GM12874 (cell line): ENCODE measurements around the gene FOXK1.

Experiments
- CTCF ChIP-seq: IDR thresholded peaks from 2 replicates; pipeline ENCODE4 v1.5.1; 2011; ENCODE audit warnings: low read depth, mild to moderate bottlenecking, control low read depth, low read length, moderate library complexity; ENCODE audit not compliant: insufficient read depth

Gene FOXK1

GRCh38 chr7:4790516-4790991 lies 108.5 kb downstream of the FOXK1 start:
- TF ChIP-seq CTCF: no peak

GRCh38 chr7:4791101-4791737 lies 109.1 kb downstream of the FOXK1 start:
- no peak for TF ChIP-seq CTCF

GRCh38 chr7:4791738-4792536 lies 109.8 kb downstream of the FOXK1 start:
- TF ChIP-seq CTCF: peak; percentile 69

- TF ChIP-seq CTCF: no peak
Measured at GRCh38 chr7:4792537-4793126, 110.5 kb downstream of the FOXK1 start.

GRCh38 chr7:4794591-4795350 lies 112.7 kb downstream of the FOXK1 start:
- no peak for TF ChIP-seq CTCF

- no peak for TF ChIP-seq CTCF
Measured at GRCh38 chr7:4796453-4796852, 114.4 kb downstream of the FOXK1 start.
